Gastrocnemius medialis (tissue), 4 donors: Measurements from ENCODE around the gene MAPK8IP3.

Source experiments
- POLR2A ChIP-seq, 2 donors: fragments of 450-650 bp; IDR thresholded peaks; one replicate each; pipeline ENCODE4 v1.6.1; 2017; ENCODE audit warnings: antibody characterized with exemption in 2 of 2, mild to moderate bottlenecking in 2 of 2, moderate library complexity in 2 of 2
- TF ChIP-seq, protein P1 (sequence below), 5 experiments: fragments of 450-650 bp in 3 of 5; fragments of 200-600 bp in 2 of 5; sonication (generic) in 2 of 5; IDR thresholded peaks in 4 of 5; conservative IDR thresholded peaks in 1 of 5; 1 replicate in 4 of 5; 2 replicates in 1 of 5; pipeline ENCODE4 v1.5.1; 2016 to 2019; ENCODE audit warnings: antibody characterized with exemption in 5 of 5, mild to moderate bottlenecking in 3 of 5, moderate library complexity in 3 of 5

DNA sequence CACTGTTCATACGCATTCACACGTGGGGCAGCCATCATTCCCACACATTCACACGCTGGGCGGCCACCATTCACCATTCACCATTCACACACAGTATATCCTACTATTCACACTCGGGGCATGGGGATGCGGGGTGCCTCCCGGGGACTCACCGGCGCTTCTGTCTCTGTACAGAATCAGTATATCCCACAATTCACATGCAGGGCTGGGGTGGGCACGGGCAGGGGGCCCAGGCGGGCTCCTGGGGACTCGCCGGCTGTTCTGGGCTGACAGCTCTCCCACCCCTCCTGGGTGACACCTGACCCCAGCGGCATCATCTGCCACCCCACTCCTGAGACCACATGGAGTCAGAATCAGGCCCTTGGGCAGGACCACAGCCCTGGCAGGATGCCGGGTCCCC lies 55.8 kb downstream of the MAPK8IP3 start:
- TF ChIP-seq, protein P1, sequence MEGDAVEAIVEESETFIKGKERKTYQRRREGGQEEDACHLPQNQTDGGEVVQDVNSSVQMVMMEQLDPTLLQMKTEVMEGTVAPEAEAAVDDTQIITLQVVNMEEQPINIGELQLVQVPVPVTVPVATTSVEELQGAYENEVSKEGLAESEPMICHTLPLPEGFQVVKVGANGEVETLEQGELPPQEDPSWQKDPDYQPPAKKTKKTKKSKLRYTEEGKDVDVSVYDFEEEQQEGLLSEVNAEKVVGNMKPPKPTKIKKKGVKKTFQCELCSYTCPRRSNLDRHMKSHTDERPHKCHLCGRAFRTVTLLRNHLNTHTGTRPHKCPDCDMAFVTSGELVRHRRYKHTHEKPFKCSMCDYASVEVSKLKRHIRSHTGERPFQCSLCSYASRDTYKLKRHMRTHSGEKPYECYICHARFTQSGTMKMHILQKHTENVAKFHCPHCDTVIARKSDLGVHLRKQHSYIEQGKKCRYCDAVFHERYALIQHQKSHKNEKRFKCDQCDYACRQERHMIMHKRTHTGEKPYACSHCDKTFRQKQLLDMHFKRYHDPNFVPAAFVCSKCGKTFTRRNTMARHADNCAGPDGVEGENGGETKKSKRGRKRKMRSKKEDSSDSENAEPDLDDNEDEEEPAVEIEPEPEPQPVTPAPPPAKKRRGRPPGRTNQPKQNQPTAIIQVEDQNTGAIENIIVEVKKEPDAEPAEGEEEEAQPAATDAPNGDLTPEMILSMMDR (IDR thresholded peaks at IDR 0.05 in 4 of 5, conservative IDR thresholded peaks at IDR 0.05 in 1 of 5) = no peak
- no peak for TF ChIP-seq POLR2A (IDR thresholded peaks at IDR 0.05)
